GM12872 (cell line): ENCODE data around the gene CEBPG.

Experiments
- TF ChIP-seq, protein P1 (sequence below): IDR thresholded peaks from 3 replicates; pipeline ENCODE4 v1.5.1; 2011; ENCODE audit warnings: low read depth, mild to moderate bottlenecking, low read length, moderate library complexity; ENCODE audit not compliant: insufficient read depth

The CEBPG gene

DNA sequence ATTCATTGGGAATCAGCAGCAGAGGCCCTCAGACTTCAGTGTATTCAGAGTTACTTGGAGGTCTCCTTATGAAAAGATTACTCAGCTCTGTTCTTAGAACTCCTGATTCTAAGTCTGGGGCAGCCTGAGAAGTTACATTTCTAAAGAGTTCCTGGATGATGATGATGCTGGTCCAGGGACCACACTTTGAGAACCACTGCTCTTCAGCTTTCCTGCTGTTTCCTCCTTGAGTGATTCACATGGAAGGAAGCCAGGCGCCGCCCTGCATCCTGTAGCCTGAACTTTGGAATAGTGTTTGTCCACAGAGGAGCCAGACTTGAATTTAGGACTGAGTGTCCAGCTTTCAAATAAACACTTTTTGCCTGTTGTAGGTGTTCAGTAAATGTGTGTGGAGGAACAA is 2.9 kb downstream of the CEBPG start:
- TF ChIP-seq, protein P1, sequence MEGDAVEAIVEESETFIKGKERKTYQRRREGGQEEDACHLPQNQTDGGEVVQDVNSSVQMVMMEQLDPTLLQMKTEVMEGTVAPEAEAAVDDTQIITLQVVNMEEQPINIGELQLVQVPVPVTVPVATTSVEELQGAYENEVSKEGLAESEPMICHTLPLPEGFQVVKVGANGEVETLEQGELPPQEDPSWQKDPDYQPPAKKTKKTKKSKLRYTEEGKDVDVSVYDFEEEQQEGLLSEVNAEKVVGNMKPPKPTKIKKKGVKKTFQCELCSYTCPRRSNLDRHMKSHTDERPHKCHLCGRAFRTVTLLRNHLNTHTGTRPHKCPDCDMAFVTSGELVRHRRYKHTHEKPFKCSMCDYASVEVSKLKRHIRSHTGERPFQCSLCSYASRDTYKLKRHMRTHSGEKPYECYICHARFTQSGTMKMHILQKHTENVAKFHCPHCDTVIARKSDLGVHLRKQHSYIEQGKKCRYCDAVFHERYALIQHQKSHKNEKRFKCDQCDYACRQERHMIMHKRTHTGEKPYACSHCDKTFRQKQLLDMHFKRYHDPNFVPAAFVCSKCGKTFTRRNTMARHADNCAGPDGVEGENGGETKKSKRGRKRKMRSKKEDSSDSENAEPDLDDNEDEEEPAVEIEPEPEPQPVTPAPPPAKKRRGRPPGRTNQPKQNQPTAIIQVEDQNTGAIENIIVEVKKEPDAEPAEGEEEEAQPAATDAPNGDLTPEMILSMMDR: no peak

DNA sequence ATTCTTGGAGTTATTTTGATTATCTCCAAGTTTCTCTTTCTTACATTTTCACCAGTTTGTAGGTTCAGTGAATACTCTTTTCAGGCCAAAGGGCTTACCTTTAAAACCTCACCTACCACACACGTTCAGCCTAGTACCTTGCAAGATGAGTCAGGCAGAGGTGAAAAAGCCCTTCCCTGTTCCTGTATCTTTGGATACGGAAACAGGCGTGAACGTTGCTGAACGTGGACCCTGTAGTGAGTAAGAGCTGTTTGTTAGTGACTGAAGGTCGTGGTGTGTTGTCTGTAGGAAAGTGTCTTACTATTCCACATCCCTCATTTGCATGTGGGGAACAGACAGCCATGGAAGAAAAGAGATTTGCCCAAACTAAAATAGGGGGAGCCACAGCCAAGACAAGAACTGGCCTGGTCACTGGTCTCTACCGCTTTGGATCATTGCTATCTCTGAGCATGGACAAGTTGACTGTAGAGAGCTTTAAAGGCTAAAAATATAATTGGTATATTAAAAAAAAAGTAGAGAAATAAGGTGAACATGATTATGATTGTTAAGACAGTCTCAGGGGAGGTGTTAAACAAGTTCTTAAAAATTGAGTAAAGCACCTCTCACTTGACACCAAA is 3.5 kb downstream of the CEBPG start:
- TF ChIP-seq, protein P1: no peak

GRCh38 chr19:33377586-33378475 is 4.3 kb downstream of the CEBPG start:
- TF ChIP-seq, protein P1: no peak

DNA sequence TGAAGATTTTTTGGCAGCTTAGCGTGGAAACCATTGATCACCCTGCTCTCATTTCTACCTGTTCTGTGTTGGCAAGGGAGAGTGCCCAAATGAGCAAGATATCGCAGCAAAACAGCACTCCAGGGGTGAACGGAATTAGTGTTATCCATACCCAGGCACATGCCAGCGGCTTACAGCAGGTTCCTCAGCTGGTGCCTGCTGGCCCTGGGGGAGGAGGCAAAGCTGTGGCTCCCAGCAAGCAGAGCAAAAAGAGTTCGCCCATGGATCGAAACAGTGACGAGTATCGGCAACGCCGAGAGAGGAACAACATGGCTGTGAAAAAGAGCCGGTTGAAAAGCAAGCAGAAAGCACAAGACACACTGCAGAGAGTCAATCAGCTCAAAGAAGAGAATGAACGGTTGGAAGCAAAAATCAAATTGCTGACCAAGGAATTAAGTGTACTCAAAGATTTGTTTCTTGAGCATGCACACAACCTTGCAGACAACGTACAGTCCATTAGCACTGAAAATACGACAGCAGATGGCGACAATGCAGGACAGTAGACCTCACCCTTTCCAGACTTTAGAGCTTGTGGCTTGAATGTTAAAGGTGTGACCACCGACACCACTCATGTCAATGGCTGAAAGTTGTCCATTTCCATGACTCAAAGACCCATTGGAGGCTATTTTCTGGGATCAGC is 5.8 kb downstream of the CEBPG start:
- TF ChIP-seq, protein P1: no peak

DNA sequence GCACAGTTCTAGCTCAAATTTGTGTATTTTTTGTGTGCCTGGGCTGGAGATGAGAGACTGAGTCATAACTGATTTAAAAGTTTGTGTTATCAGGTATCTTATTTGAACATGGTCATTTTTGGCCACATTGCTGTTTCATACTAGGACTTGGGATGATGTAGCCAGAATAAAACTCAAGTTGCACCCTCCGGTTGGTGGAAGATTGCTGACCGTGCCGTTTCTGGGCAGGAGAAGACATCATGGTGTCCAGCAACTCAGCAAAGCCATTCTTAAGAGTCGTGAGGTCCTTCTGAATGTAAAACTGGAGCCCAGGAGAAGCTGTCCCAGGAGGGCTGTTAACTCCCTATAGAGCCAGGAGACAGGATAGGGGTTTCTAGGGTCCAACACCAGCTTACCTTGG is 7.6 kb downstream of the CEBPG start:
- TF ChIP-seq, protein P1: no peak

- TF ChIP-seq, protein P1: no peak
Measured at GRCh38 chr19:33382006-33382405, 8.5 kb downstream of the CEBPG start.

GRCh38 chr19:33382982-33383381 is 9.5 kb downstream of the CEBPG start:
- TF ChIP-seq, protein P1: no peak
